ENCODE data around the gene JARID2.

The JARID2 gene

DNA sequence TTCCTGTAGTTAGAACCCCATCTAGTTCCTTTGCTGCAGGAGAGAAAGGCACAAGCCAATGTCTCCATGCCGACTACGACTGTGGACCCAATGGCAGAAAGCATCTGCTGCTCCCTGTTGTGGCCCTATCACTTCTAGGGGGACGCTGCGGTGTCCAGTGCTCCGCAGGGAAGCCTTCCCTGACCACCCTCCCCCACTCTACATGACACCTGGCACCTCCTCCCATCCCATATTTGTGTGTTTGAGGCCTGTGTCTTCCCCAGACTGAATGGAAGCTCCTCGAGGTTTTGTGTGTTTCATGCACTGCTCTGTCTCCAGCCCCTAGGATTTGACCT lies 257.4 kb downstream of the JARID2 start:
- Histone ChIP-seq H3K27ac (ENCODE audit: insufficient read depth in 1 of 2, low read depth in 1 of 2, low read length in 2 of 2, poor library complexity in 1 of 2, severe bottlenecking in 2 of 2) (no peak overlapping the region), H3K36me3 (ENCODE audit: control insufficient read depth in 4 of 4, insufficient read depth in 4 of 4, low read length in 3 of 4) (peaks cover 18 to 100% (median 86%) of the 10 kb centered on the region in 4 experiments), H3K27me3 (replicated peaks in 2 of 5; ENCODE audit: control insufficient read depth in 4 of 5, insufficient read depth in 5 of 5, low read length in 4 of 5) (no peaks in the 10 kb centered on the region), H3K9me3 (ENCODE audit: control extremely low read depth in 1 of 5, control insufficient read depth in 4 of 5, insufficient read depth in 2 of 5, low read depth in 1 of 5, low read length in 4 of 5) (no peaks in the 10 kb centered on the region), H3K4me3 (ENCODE audit: control insufficient read depth in 1 of 7, extremely low read depth in 1 of 7, insufficient read depth in 4 of 7, low read depth in 2 of 7, low read length in 6 of 7) (no peak overlapping the region), H3K4me1 (ENCODE audit: control extremely low read depth in 1 of 4, control insufficient read depth in 4 of 4, insufficient read depth in 4 of 4, low read length in 3 of 4) (peaks cover 0 to 11% (median 0%) of the 10 kb centered on the region in 4 experiments)
- CTCF ChIA-PET = no interaction called here
- DNase-seq = no peak
- POLR2A ChIA-PET = no interaction called here
- 100% methylated on average over 4 of the region's 6 CpGs for WGBS (ENCODE audit: insufficient coverage)

DNA sequence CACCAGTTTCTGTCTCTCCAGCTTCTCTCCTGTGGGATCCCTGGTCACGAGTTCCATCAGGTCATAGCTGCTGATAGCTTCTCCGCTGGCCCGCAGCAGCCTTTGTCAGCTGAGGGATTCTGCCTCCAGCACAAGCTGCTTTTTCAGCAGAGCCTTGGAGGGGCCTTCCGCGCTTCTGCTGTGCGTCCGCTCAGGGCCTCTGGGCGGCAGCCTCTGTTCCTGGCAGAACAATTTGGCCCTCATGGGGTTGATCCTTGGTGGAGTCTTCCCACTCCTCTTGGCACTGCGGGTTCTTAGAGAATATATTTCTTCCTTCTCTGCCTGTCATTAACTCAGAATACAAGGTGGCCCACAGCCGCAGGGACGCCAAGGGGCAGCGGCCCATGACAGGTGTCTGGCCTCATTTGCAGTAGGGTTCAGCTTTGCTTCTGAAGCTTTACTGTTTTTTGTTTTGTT lies 258.2 kb downstream of the JARID2 start:
- Histone ChIP-seq H3K27ac (ENCODE audit: insufficient read depth in 1 of 2, low read depth in 1 of 2, low read length in 2 of 2, poor library complexity in 1 of 2, severe bottlenecking in 2 of 2) (no peak overlapping the region), H3K9me3 (ENCODE audit: control extremely low read depth in 1 of 5, control insufficient read depth in 4 of 5, insufficient read depth in 2 of 5, low read depth in 1 of 5, low read length in 4 of 5) (no peaks in the 10 kb centered on the region), H3K36me3 (ENCODE audit: control insufficient read depth in 4 of 4, insufficient read depth in 4 of 4, low read length in 3 of 4) (peaks cover 18 to 100% (median 85%) of the 10 kb centered on the region in 4 experiments), H3K4me3 (ENCODE audit: control insufficient read depth in 1 of 7, extremely low read depth in 1 of 7, insufficient read depth in 4 of 7, low read depth in 2 of 7, low read length in 6 of 7) (no peak overlapping the region), H3K4me1 (ENCODE audit: control extremely low read depth in 1 of 4, control insufficient read depth in 4 of 4, insufficient read depth in 4 of 4, low read length in 3 of 4) (peaks cover 0 to 11% (median 0%) of the 10 kb centered on the region in 4 experiments), H3K27me3 (replicated peaks in 2 of 5; ENCODE audit: control insufficient read depth in 4 of 5, insufficient read depth in 5 of 5, low read length in 4 of 5) (no peaks in the 10 kb centered on the region)
- WGBS (ENCODE audit: insufficient coverage) = 98% methylated on average over 12 of the region's 12 CpGs
- POLR2A ChIA-PET = no interaction called here
- CTCF ChIA-PET = no interaction called here
- DNase-seq = no peak

DNA sequence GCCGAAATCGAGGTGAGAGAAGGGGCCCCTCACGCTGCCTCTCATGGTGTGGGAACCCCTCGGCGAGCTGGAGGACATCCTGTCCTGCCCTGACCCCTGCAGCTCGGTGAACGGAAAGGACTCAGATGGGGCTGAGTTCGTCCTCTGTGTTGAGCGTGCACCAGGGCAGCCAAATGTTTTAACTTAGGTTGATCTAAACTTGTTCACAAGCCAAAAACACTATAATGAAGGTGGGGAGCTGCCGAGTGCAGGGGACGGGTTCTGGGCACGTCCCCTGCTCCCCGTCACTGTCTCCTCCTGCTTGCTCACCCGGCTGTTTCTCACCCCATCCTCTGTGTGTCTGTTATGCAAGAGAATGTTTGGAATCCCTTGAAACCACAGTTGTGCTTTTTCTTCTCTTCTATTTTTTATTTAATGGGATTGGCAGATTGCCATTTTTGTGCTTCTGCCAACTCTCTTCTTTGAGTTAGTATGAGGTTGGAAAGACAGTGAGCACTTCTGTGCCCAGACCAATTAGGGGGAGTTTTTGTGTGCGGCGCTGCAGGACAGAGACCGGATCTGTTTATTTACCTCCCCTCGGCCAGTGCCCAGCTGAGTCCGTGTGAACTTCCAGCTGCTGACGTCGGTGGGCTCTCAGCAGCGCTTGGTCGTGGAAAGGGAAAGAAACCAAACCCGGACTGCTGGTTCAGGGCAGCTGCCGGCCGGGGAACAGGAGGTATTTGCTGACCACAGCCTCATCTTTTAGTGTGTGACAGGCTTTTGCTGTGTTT lies 258.9 kb downstream of the JARID2 start:
- H3K4me3 ChIP-seq (ENCODE audit: control insufficient read depth in 1 of 7, extremely low read depth in 1 of 7, insufficient read depth in 4 of 7, low read depth in 2 of 7, low read length in 6 of 7) = no peak overlapping the region

DNA sequence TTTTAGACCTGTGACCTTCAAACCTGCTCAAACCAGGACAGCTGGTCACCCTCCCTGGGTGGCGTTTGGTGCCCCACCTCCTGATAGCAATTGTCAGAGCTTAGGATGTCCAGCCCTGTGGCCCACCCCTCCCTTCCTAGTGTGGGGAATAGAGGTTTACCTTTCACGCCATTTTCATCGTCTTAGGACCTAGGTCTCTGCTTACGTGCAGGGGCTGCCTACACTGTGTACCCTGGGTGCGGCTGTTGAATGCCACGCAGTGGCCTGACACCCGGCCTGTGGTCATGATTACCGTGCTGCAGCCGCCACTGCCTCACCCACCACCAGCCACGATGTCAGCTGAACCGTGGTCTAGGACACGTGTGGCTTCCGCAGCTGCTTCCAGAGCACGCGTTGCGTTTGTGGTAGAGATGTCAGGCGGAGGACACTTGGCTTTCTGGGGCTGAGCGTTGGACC lies 259.6 kb downstream of the JARID2 start:
- H3K27me3 ChIP-seq (replicated peaks in 2 of 5; ENCODE audit: control insufficient read depth in 4 of 5, insufficient read depth in 5 of 5, low read length in 4 of 5) = no peaks in the 10 kb centered on the region
- no peaks in the 10 kb centered on the region for H3K9me3 ChIP-seq (ENCODE audit: control extremely low read depth in 1 of 5, control insufficient read depth in 4 of 5, insufficient read depth in 2 of 5, low read depth in 1 of 5, low read length in 4 of 5)
- POLR2A ChIA-PET = interaction anchor here (1.1 kb wide), 1 partner anchor 121 kb away, joined by 3 read pairs; no protein-coding TSS in a partner anchor
- H3K4me3 ChIP-seq (ENCODE audit: control insufficient read depth in 1 of 7, extremely low read depth in 1 of 7, insufficient read depth in 4 of 7, low read depth in 2 of 7, low read length in 6 of 7) = no peak overlapping the region
- H3K36me3 ChIP-seq (ENCODE audit: control insufficient read depth in 4 of 4, insufficient read depth in 4 of 4, low read length in 3 of 4) = peaks cover 16 to 100% (median 88%) of the 10 kb centered on the region in 4 experiments
- CTCF ChIA-PET = interaction anchor here (1.0 to 1.1 kb wide), 2 partner anchors 16 to 30 kb away, joined by 3 read pairs; no protein-coding TSS in a partner anchor
- peaks cover 0 to 11% (median 0%) of the 10 kb centered on the region in 4 experiments for H3K4me1 ChIP-seq (ENCODE audit: control extremely low read depth in 1 of 4, control insufficient read depth in 4 of 4, insufficient read depth in 4 of 4, low read length in 3 of 4)
- H3K27ac ChIP-seq (ENCODE audit: insufficient read depth in 1 of 2, low read depth in 1 of 2, low read length in 2 of 2, poor library complexity in 1 of 2, severe bottlenecking in 2 of 2) = no peak overlapping the region
- no peak for DNase-seq
- 94% methylated on average over 18 of the region's 18 CpGs for WGBS (ENCODE audit: insufficient coverage)

More for the DNA sequence above, 258.9 kb downstream of the JARID2 start:
- no peaks in the 10 kb centered on the region for H3K27me3 ChIP-seq (replicated peaks in 2 of 5; ENCODE audit: control insufficient read depth in 4 of 5, insufficient read depth in 5 of 5, low read length in 4 of 5)
- H3K36me3 ChIP-seq (ENCODE audit: control insufficient read depth in 4 of 4, insufficient read depth in 4 of 4, low read length in 3 of 4) = peaks cover 16 to 100% (median 85%) of the 10 kb centered on the region in 4 experiments
- 86% methylated on average over 20 of the region's 26 CpGs for WGBS (ENCODE audit: insufficient coverage)
- POLR2A ChIA-PET = interaction anchor here (1.1 kb wide), 1 partner anchor 122 kb away, joined by 3 read pairs; no protein-coding TSS in a partner anchor
- no peak for DNase-seq
- H3K4me1 ChIP-seq (ENCODE audit: control extremely low read depth in 1 of 4, control insufficient read depth in 4 of 4, insufficient read depth in 4 of 4, low read length in 3 of 4) = peaks cover 0 to 11% (median 0%) of the 10 kb centered on the region in 4 experiments
- CTCF ChIA-PET = interaction anchor here (1.0 to 1.1 kb wide), 2 partner anchors 15 to 29 kb away, joined by 3 read pairs; no protein-coding TSS in a partner anchor
- H3K27ac ChIP-seq (ENCODE audit: insufficient read depth in 1 of 2, low read depth in 1 of 2, low read length in 2 of 2, poor library complexity in 1 of 2, severe bottlenecking in 2 of 2) = no peak overlapping the region
- H3K9me3 ChIP-seq (ENCODE audit: control extremely low read depth in 1 of 5, control insufficient read depth in 4 of 5, insufficient read depth in 2 of 5, low read depth in 1 of 5, low read length in 4 of 5) = no peaks in the 10 kb centered on the region

DNA sequence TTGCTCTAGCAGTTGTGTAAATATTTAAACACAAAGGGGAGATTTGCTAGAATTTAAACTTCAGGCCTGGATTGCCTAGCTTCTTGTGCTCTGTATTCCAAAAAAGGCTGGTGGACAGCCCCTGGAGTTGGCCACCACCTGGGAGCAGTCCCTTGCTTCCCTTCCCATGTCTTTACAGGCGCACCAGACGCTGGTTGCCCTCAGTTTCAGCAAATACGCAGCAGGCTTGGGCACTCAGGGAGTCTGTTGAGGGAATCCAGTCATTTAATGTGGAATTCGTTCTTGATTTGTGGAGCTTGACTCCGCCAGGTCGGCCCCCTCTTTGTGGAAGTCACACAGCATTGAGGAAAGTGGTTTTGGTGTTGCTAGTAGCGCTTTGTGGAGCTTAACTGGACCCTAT lies 260.2 kb downstream of the JARID2 start:
- ChIA-PET CTCF (interaction anchor here (1.1 kb wide), 1 partner anchor 31 kb away, joined by 3 read pairs; no protein-coding TSS in a partner anchor), POLR2A (interaction anchor here (1.1 kb wide), 1 partner anchor 120 kb away, joined by 3 read pairs; no protein-coding TSS in a partner anchor)
- no peak overlapping the region for H3K4me3 ChIP-seq (ENCODE audit: control insufficient read depth in 1 of 7, extremely low read depth in 1 of 7, insufficient read depth in 4 of 7, low read depth in 2 of 7, low read length in 6 of 7)
- WGBS (ENCODE audit: insufficient coverage) = 95% methylated on average over 7 of the region's 7 CpGs
- H3K36me3 ChIP-seq (ENCODE audit: control insufficient read depth in 4 of 4, insufficient read depth in 4 of 4, low read length in 3 of 4) = peaks cover 16 to 100% (median 87%) of the 10 kb centered on the region in 4 experiments
- H3K27me3 ChIP-seq (replicated peaks in 2 of 5; ENCODE audit: control insufficient read depth in 4 of 5, insufficient read depth in 5 of 5, low read length in 4 of 5) = no peaks in the 10 kb centered on the region
- no peak for DNase-seq
- H3K27ac ChIP-seq (ENCODE audit: insufficient read depth in 1 of 2, low read depth in 1 of 2, low read length in 2 of 2, poor library complexity in 1 of 2, severe bottlenecking in 2 of 2) = no peak overlapping the region
- H3K4me1 ChIP-seq (ENCODE audit: control extremely low read depth in 1 of 4, control insufficient read depth in 4 of 4, insufficient read depth in 4 of 4, low read length in 3 of 4) = peaks cover 0 to 11% (median 0%) of the 10 kb centered on the region in 4 experiments
- H3K9me3 ChIP-seq (ENCODE audit: control extremely low read depth in 1 of 5, control insufficient read depth in 4 of 5, insufficient read depth in 2 of 5, low read depth in 1 of 5, low read length in 4 of 5) = no peaks in the 10 kb centered on the region

DNA sequence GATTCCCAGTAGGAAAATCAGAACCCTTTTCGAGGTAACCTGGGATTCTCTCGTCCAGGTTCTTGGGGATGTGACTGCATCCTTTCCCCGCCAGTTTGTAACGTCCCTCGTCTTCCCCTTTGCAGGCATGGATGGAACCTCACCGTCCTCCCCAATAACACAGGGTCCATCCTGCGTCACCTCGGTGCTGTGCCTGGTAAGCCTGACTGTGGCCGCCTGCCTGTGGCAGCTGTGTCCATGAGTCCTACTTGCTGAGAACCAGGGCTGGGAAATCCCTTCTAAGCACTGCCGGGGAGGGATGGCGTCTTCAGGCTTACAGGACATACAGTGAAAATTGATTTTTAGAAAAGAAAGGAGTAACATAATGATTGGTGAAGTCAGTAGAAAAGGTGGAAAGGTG lies 261.4 kb downstream of the JARID2 start:
- ChIA-PET CTCF (no interaction called here), POLR2A (no interaction called here)
- H3K4me3 ChIP-seq (ENCODE audit: control insufficient read depth in 1 of 7, extremely low read depth in 1 of 7, insufficient read depth in 4 of 7, low read depth in 2 of 7, low read length in 6 of 7) = no peak overlapping the region
- no peak overlapping the region for H3K27ac ChIP-seq (ENCODE audit: insufficient read depth in 1 of 2, low read depth in 1 of 2, low read length in 2 of 2, poor library complexity in 1 of 2, severe bottlenecking in 2 of 2)
- H3K9me3 ChIP-seq (ENCODE audit: control extremely low read depth in 1 of 5, control insufficient read depth in 4 of 5, insufficient read depth in 2 of 5, low read depth in 1 of 5, low read length in 4 of 5) = no peaks in the 10 kb centered on the region
- WGBS (ENCODE audit: insufficient coverage) = 97% methylated on average over 11 of the region's 11 CpGs
- DNase-seq = no peak
- peaks cover 16 to 100% (median 83%) of the 10 kb centered on the region in 4 experiments for H3K36me3 ChIP-seq (ENCODE audit: control insufficient read depth in 4 of 4, insufficient read depth in 4 of 4, low read length in 3 of 4)
- H3K27me3 ChIP-seq (replicated peaks in 2 of 5; ENCODE audit: control insufficient read depth in 4 of 5, insufficient read depth in 5 of 5, low read length in 4 of 5) = no peaks in the 10 kb centered on the region
- H3K4me1 ChIP-seq (ENCODE audit: control extremely low read depth in 1 of 4, control insufficient read depth in 4 of 4, insufficient read depth in 4 of 4, low read length in 3 of 4) = peaks cover 0 to 5% (median 0%) of the 10 kb centered on the region in 4 experiments

DNA sequence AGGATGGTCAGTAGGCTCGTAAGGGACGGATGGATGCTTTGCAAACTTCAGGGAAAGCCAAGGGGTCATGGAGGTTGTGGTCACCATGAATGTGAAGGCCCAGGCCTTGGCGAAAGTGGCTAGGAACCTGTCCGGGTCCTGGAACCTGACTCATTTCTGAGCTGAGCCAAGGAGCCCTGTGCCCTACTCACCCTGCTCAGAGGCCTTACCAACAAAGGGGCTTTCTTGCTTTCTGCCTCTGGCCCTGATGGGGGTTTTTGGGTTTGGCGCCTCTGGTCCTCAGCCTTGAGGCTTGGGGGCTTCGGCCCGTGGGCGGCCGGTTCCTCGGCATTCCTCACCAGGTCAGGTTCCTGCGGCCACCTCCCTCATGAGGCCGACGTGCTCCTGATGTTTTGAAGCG lies 261.9 kb downstream of the JARID2 start:
- Histone ChIP-seq H3K4me3 (ENCODE audit: control insufficient read depth in 1 of 7, extremely low read depth in 1 of 7, insufficient read depth in 4 of 7, low read depth in 2 of 7, low read length in 6 of 7) (no peak overlapping the region), H3K9me3 (ENCODE audit: control extremely low read depth in 1 of 5, control insufficient read depth in 4 of 5, insufficient read depth in 2 of 5, low read depth in 1 of 5, low read length in 4 of 5) (no peaks in the 10 kb centered on the region), H3K36me3 (ENCODE audit: control insufficient read depth in 4 of 4, insufficient read depth in 4 of 4, low read length in 3 of 4) (peaks cover 16 to 100% (median 83%) of the 10 kb centered on the region in 4 experiments), H3K27me3 (replicated peaks in 2 of 5; ENCODE audit: control insufficient read depth in 4 of 5, insufficient read depth in 5 of 5, low read length in 4 of 5) (no peaks in the 10 kb centered on the region), H3K27ac (ENCODE audit: insufficient read depth in 1 of 2, low read depth in 1 of 2, low read length in 2 of 2, poor library complexity in 1 of 2, severe bottlenecking in 2 of 2) (no peak overlapping the region), H3K4me1 (ENCODE audit: control extremely low read depth in 1 of 4, control insufficient read depth in 4 of 4, insufficient read depth in 4 of 4, low read length in 3 of 4) (peaks cover 0 to 4% (median 0%) of the 10 kb centered on the region in 4 experiments)
- 95% methylated on average over 14 of the region's 14 CpGs for WGBS (ENCODE audit: insufficient coverage)
- ChIA-PET CTCF (no interaction called here), POLR2A (no interaction called here)
- DNase-seq = no peak

All from common myeloid progenitor, CD34-positive (primary cell).